Tongue (tissue), 3 donors: Measurements from ENCODE around the gene MICAL2. TPM values are rescaled to one million over a fixed set of nuclear protein-coding genes. Genes with fewer than 3 reads are reported as not detected.

ENCODE experiments used
- DNase-seq: peaks from one replicate; pipeline ENCODE4 v3.0.0-alpha.2; 2015
- small RNA-seq: library from RNA; depleted of rRNA; stranded (forward); fragments of <200 nt; gene quantifications from one replicate; pipeline ENCODE3, GENCODE V24; 2014; ENCODE audit warnings: low replicate concordance
- total RNA-seq: library from RNA; depleted of rRNA; stranded (reverse); fragments of >200 nt; gene quantifications from one replicate; pipeline ENCODE4 v1.2.3, GENCODE V29; 2014

MICAL2 gene
- total RNA-seq, 1 donor from 2014 or later: 16.9 TPM

GRCh38 chr11:12287374-12288211 lies 177.2 kb downstream of the MICAL2 start:
- DNase-seq: peak; percentile 68

DNA sequence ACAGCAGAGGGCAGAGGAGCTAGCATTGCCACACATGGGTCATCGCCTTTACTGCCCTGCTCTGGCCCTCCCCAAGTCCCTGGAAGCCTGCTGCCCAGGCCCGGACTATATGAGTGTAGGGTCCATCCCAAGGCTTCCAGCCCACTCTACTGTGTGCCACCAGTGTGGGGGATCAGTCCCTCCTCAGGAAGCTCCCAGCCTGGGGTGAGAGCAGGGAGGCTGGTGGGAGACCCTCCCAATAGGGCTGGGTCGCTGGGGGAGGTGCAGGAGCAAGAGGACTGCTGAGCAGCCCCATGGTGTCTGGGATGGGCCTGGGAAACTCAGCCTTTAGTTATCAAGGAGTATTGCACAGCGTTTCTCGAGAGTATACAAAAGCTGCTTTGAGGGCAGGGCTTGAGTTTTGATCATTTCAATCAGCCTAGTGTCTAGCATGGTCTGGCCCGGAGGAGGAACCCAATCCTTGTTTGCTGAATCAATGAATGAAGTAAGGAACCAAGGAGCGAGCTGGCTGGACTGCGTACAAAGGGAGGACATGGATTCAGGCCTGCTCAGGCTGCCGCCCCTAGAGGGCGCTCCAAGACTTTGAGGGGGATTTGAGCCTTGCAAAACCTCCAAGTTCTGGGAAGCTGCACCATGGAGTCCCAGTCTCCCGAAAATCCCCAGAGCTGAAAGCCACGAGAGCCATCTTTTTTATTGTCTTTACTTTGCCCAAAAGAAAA lies 178.0 kb downstream of the MICAL2 start:
- DNase-seq: peak; percentile 92

DNA sequence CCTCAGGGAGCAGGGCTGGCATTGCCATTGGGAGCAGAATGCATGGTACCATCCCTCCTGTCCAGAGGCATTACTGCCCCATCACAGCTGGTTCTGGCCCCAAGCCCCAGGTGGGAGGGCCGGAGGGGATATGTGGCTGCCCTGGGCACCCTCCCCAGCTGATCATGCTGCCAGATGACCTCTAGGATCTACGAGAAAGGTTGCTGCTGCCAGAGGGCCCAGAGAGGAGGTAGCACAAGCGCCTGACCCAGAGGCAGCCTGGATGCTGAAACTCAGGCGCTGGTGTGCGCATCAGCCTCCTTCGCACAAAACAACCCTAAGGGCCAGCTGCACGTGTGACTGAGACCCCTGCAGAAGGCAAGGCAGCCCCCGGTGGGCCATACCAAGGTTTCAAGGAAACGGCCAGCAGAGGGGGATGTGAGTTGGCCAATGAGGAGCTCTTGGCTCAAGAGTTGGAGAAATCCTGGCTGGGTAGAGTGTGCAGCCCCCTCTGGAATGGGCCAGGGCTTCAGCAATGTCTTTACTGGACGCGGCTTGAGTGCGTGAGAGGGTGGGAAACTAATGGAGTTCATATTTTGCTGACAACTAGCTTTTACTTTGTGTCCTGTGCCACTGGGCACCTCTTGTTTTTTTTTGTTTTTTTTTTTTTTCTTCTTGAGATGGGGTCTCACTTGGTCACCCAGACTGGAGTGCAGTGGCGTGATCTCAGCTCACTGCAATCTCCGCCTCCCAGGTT lies 178.7 kb downstream of the MICAL2 start:
- no peak for DNase-seq

DNA sequence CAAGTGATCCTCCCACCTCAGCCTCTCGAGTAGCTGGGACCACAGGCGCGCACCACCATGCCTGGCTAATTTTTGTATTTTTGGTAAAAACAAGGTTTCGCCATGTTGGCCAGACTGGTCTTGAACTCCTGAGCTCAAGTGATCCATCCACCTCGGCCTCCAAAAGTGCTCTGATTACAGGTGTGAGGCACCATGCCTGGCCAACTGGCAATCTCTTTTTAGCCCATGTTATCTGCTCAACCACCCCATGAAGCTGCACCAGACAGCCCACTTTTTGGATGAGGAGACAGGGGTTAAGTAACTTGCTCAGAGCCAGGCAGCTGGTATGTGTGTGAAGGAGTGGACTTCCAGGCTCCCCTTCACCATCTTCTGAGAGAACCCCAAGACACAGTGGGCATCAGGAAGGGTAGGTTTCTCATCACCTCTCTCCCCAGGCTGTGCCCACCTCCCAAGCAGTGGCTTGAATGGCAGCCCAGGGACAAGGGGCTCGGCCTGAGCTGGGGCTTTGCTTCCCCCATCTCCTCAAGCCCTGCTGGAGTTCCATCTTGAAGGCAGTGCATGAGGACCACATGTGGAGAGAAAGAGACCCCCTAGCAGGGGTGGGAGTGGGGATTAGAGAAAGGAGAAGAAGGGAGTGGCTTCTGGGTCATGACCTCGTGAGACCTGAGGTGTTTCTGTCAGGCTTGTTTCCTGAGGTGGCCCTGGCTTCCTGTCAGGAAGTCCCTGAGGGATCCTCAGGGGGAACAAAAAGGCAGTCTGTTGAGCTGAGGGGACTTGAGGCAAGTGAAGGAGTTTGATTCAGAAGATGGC lies 179.5 kb downstream of the MICAL2 start:
- DNase-seq: no peak

DNA sequence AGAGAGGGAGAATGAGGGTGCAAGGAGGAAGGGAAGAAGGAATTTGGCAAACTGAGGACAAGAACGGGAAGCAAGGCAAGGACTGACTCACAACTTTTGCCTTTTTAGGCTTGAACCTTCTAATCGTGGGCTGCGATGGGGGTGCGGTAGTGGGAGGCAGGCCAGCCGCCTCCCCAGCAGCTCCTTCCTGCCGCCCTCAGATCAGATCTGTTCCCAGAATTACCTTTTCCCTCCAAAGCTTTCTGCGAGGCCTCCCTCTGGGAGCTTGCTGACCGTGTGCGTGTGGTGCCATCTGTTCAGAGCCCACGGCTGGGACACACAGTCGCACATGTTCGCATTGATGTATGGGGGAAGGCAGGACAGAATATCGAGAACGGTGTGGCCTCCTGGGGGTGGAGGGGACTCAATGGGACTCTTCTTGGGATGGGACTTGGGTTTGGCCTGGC lies 180.1 kb downstream of the MICAL2 start:
- DNase-seq: no peak

- DNase-seq: no peak
These were observed 180.9 kb downstream of the MICAL2 start for GRCh38 chr11:12291313-12291712.

GRCh38 chr11:12291766-12292165 lies 181.4 kb downstream of the MICAL2 start:
- DNase-seq: no peak

- no peak for DNase-seq
These were observed 182.4 kb downstream of the MICAL2 start for GRCh38 chr11:12292766-12293165.

GRCh38 chr11:12293486-12293885 lies 183.1 kb downstream of the MICAL2 start:
- no peak for DNase-seq

- no peak for DNase-seq
These were observed 184.2 kb downstream of the MICAL2 start for GRCh38 chr11:12294613-12295012.

GRCh38 chr11:12295943-12296342 lies 185.6 kb downstream of the MICAL2 start:
- DNase-seq: no peak

DNA sequence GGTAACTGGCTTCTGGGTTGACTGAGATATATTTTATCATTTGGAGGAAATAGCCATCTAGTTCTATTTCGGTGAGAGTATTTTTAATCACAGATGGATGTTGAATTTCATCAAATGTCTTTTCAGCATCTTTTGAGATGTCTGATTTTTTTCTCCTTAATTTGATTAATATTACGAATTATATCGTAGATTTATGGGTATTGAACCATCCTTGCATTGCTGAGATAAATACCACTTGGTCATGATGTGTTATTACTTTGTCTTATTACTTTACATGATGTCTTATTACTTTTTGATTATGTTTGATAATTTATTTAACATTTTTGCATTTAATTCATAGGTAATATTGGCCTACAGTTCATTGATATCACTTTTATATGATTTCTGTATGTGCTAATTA lies 188.2 kb downstream of the MICAL2 start:
- DNase-seq: no peak

DNA sequence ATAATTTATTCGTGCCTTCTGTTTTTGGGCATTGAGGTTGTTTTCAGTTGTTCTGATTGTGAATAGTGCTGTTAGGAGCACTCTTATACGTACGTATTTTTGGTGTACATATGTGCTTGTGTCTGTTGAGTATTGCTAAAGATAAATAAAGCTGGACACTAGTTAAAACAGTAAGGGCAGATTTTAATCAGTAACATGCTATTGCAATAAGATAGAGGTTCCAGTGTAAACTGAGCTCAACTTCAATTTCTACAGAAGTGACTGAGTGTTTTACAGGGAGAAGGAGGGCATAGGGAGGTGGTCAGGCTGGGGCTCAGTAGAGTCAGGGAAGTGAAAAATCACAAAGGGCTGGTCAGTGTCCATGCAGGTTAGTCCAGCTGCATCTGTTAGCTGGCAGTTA lies 191.0 kb downstream of the MICAL2 start:
- DNase-seq: no peak

- DNase-seq: no peak
These were observed 193.2 kb downstream of the MICAL2 start for GRCh38 chr11:12303421-12304149.

GRCh38 chr11:12306830-12307229 lies 196.4 kb downstream of the MICAL2 start:
- no peak for DNase-seq

DNA sequence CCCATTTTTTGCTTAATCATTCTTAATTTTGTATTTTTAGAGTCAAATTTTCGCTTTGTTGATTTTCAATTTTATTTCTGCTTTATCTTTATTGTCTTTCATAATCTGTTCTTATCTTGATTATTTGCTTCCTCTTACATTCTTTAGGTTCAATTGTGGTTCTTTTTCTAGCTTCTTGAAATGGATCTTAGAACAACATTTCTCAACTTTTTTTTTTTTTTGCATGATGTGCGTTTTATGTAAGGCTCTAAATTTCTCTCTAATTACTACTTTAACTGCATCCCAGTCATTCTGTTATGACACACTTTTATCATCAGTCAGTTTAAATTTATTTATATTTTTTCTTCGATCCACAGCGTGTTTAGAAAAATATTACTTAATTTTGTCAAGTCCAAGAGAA lies 201.7 kb downstream of the MICAL2 start:
- no peak for DNase-seq

Small RNA genes lying within 50 kb of the gene (small RNA-seq; reads per million reads assigned to genes)
- gene MIR6124: not detected

Other genes starting within 250 kb of the MICAL2 start
- 145 TPM for gene DKK3, start 102.0 kb upstream of the MICAL2 start, total RNA-seq